B cell (primary cell): ENCODE measurements around the gene MALRD1. TPM values are rescaled to one million over a fixed set of nuclear protein-coding genes. Genes with fewer than 3 reads are reported as not detected.

Experiments
- ATAC-seq: fragments of 200-7000 bp; cut with Tn5 transposase; one replicate; pipeline ENCODE4 v1.10.0; 2021; ENCODE audit warnings: low read depth, mild to moderate bottlenecking, moderate number of reproducible peaks, moderate library complexity
- CTCF ChIA-PET: fragments of 350-600 bp; sonication (Branson Sonifier 250); formaldehyde crosslinking; loops from one replicate; lab custom pipeline; 2021; ENCODE audit warnings: antibody characterized with exemption, inconsistent platforms; lab: Charles Lee
- POLR2A ChIA-PET: fragments of 350-600 bp; sonication (Branson Sonifier 250); formaldehyde crosslinking; loops from one replicate; lab custom pipeline; 2021; ENCODE audit warnings: antibody characterized with exemption; lab: Charles Lee
- DNase-seq: peaks from one replicate; pipeline ENCODE4 v3.0.0; 2013
- H2AFZ ChIP-seq: 2 replicates; pipeline ENCODE4 v1.6.1; 2012; ENCODE audit warnings: mild to moderate bottlenecking, low read depth, low read length; ENCODE audit not compliant: insufficient read depth, poor library complexity, severe bottlenecking
- H3K27ac ChIP-seq, 2 donors: 1 replicate in 1 of 2; 2 replicates in 1 of 2; pipeline ENCODE4 v1.5.1; 2012 to 2013; ENCODE audit warnings: low read length in 2 of 2, mild to moderate bottlenecking in 2 of 2, moderate library complexity in 1 of 2
- H3K27me3 ChIP-seq, 4 experiments: fragments of 200-600 bp in 1 of 4; sonication (generic) in 1 of 4; replicated peaks in 1 of 4; 1 replicate in 2 of 4; 2 replicates in 2 of 4; pipeline versions ENCODE4 v1.6.1 to v1.7.0; 2013 to 2016; ENCODE audit warnings: low read length in 3 of 4, mild to moderate bottlenecking in 2 of 4, mixed read lengths in 1 of 4, moderate library complexity in 1 of 4; ENCODE audit not compliant: insufficient read depth in 4 of 4, control insufficient read depth in 3 of 4; ENCODE audit errors: control extremely low read depth in 1 of 4
- H3K36me3 ChIP-seq, 2 experiments: replicated peaks in 1 of 2; 1 replicate in 1 of 2; 2 replicates in 1 of 2; pipeline versions ENCODE4 v1.6.1 to v1.7.1; 2013; ENCODE audit warnings: low read length in 1 of 2; ENCODE audit not compliant: insufficient read depth in 2 of 2, control insufficient read depth in 1 of 2; ENCODE audit errors: control extremely low read depth in 1 of 2, extremely low read depth in 1 of 2
- H3K4me1 ChIP-seq, 2 donors: fragments of 200-600 bp in 1 of 2; sonication (generic) in 1 of 2; 1 replicate in 1 of 2; 2 replicates in 1 of 2; pipeline versions ENCODE4 v1.5.1 to v1.6.1; 2013 to 2017; ENCODE audit warnings: low read length in 2 of 2; ENCODE audit not compliant: control insufficient read depth in 2 of 2, insufficient read depth in 2 of 2
- H3K4me2 ChIP-seq: replicated peaks from 2 replicates; pipeline ENCODE3; 2012; ENCODE audit warnings: mild to moderate bottlenecking, low read depth, low read length; ENCODE audit not compliant: poor library complexity, severe bottlenecking
- H3K4me3 ChIP-seq, 5 experiments: fragments of 200-600 bp in 1 of 5; sonication (generic) in 1 of 5; 1 replicate in 3 of 5; 2 replicates in 2 of 5; pipeline versions ENCODE4 v1.5.1 to v1.7.0; 2011 to 2016; ENCODE audit warnings: low read length in 4 of 5, mild to moderate bottlenecking in 4 of 5, low read depth in 2 of 5, control low read depth in 1 of 5, moderate library complexity in 1 of 5; ENCODE audit not compliant: insufficient read depth in 1 of 5; ENCODE audit errors: control extremely low read depth in 1 of 5, extremely low read depth in 1 of 5
- H3K79me2 ChIP-seq: fragments of 200-600 bp; sonication (generic); one replicate; pipeline ENCODE4 v1.6.0; 2016; ENCODE audit warnings: low read length; ENCODE audit not compliant: control insufficient read depth, insufficient read depth
- H3K9ac ChIP-seq: fragments of 200-600 bp; sonication (generic); 2 replicates; pipeline ENCODE4 v1.6.1; 2017; ENCODE audit warnings: mild to moderate bottlenecking, low read length, moderate library complexity
- H3K9me3 ChIP-seq, 3 donors: one replicate each; pipeline versions ENCODE4 v1.6.1 to v1.7.1; 2013; ENCODE audit warnings: low read length in 2 of 3; ENCODE audit not compliant: control insufficient read depth in 2 of 3, insufficient read depth in 1 of 3; ENCODE audit errors: control extremely low read depth in 1 of 3
- H4K20me1 ChIP-seq: 2 replicates; pipeline ENCODE4 v1.6.0; 2012; ENCODE audit warnings: mild to moderate bottlenecking, low read length; ENCODE audit not compliant: insufficient read depth, control insufficient read depth, poor library complexity, severe bottlenecking
- H3K27ac Mint-ChIP-seq: one replicate; pipeline ENCODE4 v1.8.0; 2021; ENCODE audit warnings: mixed read lengths
- H3K27me3 Mint-ChIP-seq: one replicate; pipeline ENCODE4 v1.8.0; 2021; ENCODE audit warnings: mixed read lengths
- H3K4me1 Mint-ChIP-seq: one replicate; pipeline ENCODE4 v1.8.0; 2021; ENCODE audit warnings: mixed read lengths
- H3K4me3 Mint-ChIP-seq: one replicate; pipeline ENCODE4 v1.8.0; 2021; ENCODE audit warnings: mixed read lengths
- H3K9me3 Mint-ChIP-seq: one replicate; pipeline ENCODE4 v1.8.0; 2022; ENCODE audit warnings: mixed read lengths; ENCODE audit not compliant: insufficient read depth
- EZH2 ChIP-seq: IDR thresholded peaks from 2 replicates; pipeline ENCODE4 v1.6.1; 2012; ENCODE audit warnings: borderline replicate concordance, low read depth, mild to moderate bottlenecking, moderate library complexity, low read length; ENCODE audit not compliant: insufficient read depth, poor library complexity, severe bottlenecking
- WGBS: methylation state at CpG from one replicate; pipeline ENCODE4 v1.1.5; 2013; ENCODE audit warnings: missing lambda C conversion rate; ENCODE audit not compliant: insufficient coverage; 5-methylcytosine and 5-hydroxymethylcytosine counted together
- intact Hi-C: fragments of 100-400 bp; cut with micrococcal nuclease; formaldehyde crosslinking; loops from one replicate; pipeline ENCODE4 v1.10.0; 2022
- polyA plus RNA-seq: library from polyadenylated mRNA; depleted of rRNA; stranded (reverse); fragments of >200 nt; gene quantifications from 2 replicates; pipeline ENCODE4 v1.2.3, GENCODE V29; 2012
- total RNA-seq, 2 donors: library from RNA; stranded (reverse); fragments of 120-200 nt in 1 of 2; gene quantifications; 1 replicate in 1 of 2; 2 replicates in 1 of 2; pipeline versions ENCODE4 v1.2.3 to v1.2.4, GENCODE V29; 2013 to 2022
- TF ChIP-seq, protein P1 (sequence below): fragments of 200-600 bp; IDR thresholded peaks from one replicate; pipeline ENCODE4 v1.8.0; 2022; ENCODE audit warnings: antibody characterized with exemption, mild to moderate bottlenecking

Gene MALRD1
- total and polyA plus RNA-seq, 2 donors (not counting 1 experiment from before 2014, with no cell fraction given): not detected

GRCh38 chr10:19098803-19099202, 50.2 kb downstream of the MALRD1 start:
- Histone ChIP-seq H3K27me3 (no peaks in the 10 kb centered on the region), H4K20me1 (no peaks in the 10 kb centered on the region), H3K4me3 (no peak overlapping the region), H3K9me3 (no peaks in the 10 kb centered on the region), H3K4me2 (no peak overlapping the region), H3K79me2 (no peaks in the 10 kb centered on the region), H3K4me1 (no peaks in the 10 kb centered on the region), H3K36me3 (no peaks in the 10 kb centered on the region), H3K27ac (no peak overlapping the region), H3K9ac (no peak overlapping the region), H2AFZ (no peak overlapping the region)
- peaks cover 1% of the 10 kb centered on the region for H3K9me3 Mint-ChIP-seq
- ChIA-PET CTCF (no interaction called here), POLR2A (no interaction called here)
- H3K4me3 Mint-ChIP-seq: no peak overlapping the region
- intact Hi-C loops: no loop called here
- TF ChIP-seq, protein P1, sequence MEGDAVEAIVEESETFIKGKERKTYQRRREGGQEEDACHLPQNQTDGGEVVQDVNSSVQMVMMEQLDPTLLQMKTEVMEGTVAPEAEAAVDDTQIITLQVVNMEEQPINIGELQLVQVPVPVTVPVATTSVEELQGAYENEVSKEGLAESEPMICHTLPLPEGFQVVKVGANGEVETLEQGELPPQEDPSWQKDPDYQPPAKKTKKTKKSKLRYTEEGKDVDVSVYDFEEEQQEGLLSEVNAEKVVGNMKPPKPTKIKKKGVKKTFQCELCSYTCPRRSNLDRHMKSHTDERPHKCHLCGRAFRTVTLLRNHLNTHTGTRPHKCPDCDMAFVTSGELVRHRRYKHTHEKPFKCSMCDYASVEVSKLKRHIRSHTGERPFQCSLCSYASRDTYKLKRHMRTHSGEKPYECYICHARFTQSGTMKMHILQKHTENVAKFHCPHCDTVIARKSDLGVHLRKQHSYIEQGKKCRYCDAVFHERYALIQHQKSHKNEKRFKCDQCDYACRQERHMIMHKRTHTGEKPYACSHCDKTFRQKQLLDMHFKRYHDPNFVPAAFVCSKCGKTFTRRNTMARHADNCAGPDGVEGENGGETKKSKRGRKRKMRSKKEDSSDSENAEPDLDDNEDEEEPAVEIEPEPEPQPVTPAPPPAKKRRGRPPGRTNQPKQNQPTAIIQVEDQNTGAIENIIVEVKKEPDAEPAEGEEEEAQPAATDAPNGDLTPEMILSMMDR: no peak
- TF ChIP-seq EZH2: no peak
- no peak for ATAC-seq
- H3K27me3 Mint-ChIP-seq: no peaks in the 10 kb centered on the region
- 98% methylated on average over 4 of the region's 7 CpGs for WGBS
- H3K4me1 Mint-ChIP-seq: no peaks in the 10 kb centered on the region
- DNase-seq: no peak
- no peak overlapping the region for H3K27ac Mint-ChIP-seq

DNA sequence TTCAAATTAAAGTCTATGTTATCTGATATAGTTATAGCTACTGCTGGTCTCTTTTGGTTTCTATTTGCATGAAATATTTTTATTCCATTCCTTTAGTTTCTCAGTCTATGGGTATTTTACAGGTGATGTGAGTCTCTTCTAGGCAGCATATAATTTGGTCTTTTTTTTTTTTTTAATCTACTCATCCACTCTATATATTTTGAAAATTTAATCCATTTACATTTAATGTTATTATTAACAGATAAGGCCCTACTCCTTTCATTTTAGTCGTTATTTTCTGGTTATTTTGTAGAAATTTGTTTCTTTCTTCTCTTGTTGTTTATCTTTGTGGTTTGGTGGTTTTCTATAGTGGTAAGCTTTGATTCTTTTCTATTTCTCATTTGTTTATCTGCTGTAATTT, 58.8 kb downstream of the MALRD1 start:
- no CpG with 5 or more reads among the region's 1 CpG for WGBS

More for the DNA sequence above, 58.8 kb downstream of the MALRD1 start:
- Mint-ChIP-seq H3K27ac (no peak overlapping the region), H3K27me3 (no peaks in the 10 kb centered on the region), H3K4me3 (no peak overlapping the region), H3K4me1 (no peaks in the 10 kb centered on the region), H3K9me3 (peaks cover 16% of the 10 kb centered on the region)
- Histone ChIP-seq H2AFZ (no peak overlapping the region), H3K27ac (no peak overlapping the region), H3K9ac (no peak overlapping the region), H3K9me3 (peaks cover 0 to 5% (median 4%) of the 10 kb centered on the region in 3 donors), H3K36me3 (no peaks in the 10 kb centered on the region), H3K27me3 (no peaks in the 10 kb centered on the region), H4K20me1 (no peaks in the 10 kb centered on the region), H3K79me2 (no peaks in the 10 kb centered on the region), H3K4me1 (no peaks in the 10 kb centered on the region), H3K4me3 (no peak overlapping the region), H3K4me2 (no peak overlapping the region)
- ChIA-PET POLR2A (no interaction called here), CTCF (no interaction called here)
- ATAC-seq: no peak
- intact Hi-C loops: no loop called here
- DNase-seq: no peak
- no peak for TF ChIP-seq EZH2
- TF ChIP-seq, protein P1: no peak
